HepG2 (cell line): ENCODE data around the gene ACTRT2. TPM values are rescaled to one million over a fixed set of nuclear protein-coding genes. Genes with fewer than 3 reads are reported as not detected.

Experiments
- AGO1 ChIP-seq: fragments of 200-400 bp; formaldehyde crosslinking; IDR thresholded peaks from 2 replicates; pipeline ENCODE4 v1.6.1; 2017; ENCODE audit warnings: mild to moderate bottlenecking, low read depth, low read length, moderate library complexity; ENCODE audit not compliant: poor library complexity, severe bottlenecking
- ELF3 ChIP-seq: IDR thresholded peaks from 2 replicates; pipeline ENCODE4 v1.6.1; 2016; ENCODE audit warnings: missing genetic modification reagents, missing compliant biosample characterization
- ELK4 ChIP-seq: sonication (generic); formaldehyde crosslinking; IDR thresholded peaks from 2 replicates; pipeline ENCODE4 v1.9.0; 2021; ENCODE audit warnings: missing genetic modification reagents, borderline replicate concordance
- HNRNPLL ChIP-seq: fragments of 200-400 bp; formaldehyde crosslinking; IDR thresholded peaks from 2 replicates; pipeline ENCODE4 v1.6.1; 2017; ENCODE audit warnings: mild to moderate bottlenecking, low read depth, low read length; ENCODE audit not compliant: poor library complexity, severe bottlenecking
- NFKB2 ChIP-seq: sonication (generic); formaldehyde crosslinking; IDR thresholded peaks from 2 replicates; pipeline ENCODE4 v1.4.0; 2020; ENCODE audit warnings: missing genetic modification reagents, borderline replicate concordance
- TFDP2 ChIP-seq: sonication (generic); formaldehyde crosslinking; IDR thresholded peaks from 2 replicates; pipeline ENCODE4 v1.4.0; 2020; ENCODE audit warnings: missing genetic modification reagents
- TFE3 ChIP-seq: IDR thresholded peaks from 2 replicates; pipeline ENCODE4 v1.6.1; 2016
- ZBTB46 ChIP-seq: sonication (generic); formaldehyde crosslinking; IDR thresholded peaks from 2 replicates; pipeline ENCODE4 v1.4.0; 2020; ENCODE audit warnings: mild to moderate bottlenecking, missing genetic modification reagents, borderline replicate concordance
- ZNF205 ChIP-seq: IDR thresholded peaks from 2 replicates; pipeline ENCODE4 v1.6.1; 2018; ENCODE audit warnings: missing biosample characterization, missing genetic modification reagents
- ZNF709 ChIP-seq: sonication (generic); formaldehyde crosslinking; IDR thresholded peaks from 2 replicates; pipeline ENCODE4 v1.5.0; 2020; ENCODE audit warnings: mild to moderate bottlenecking, missing genetic modification reagents
- ZSCAN12 ChIP-seq: sonication (generic); formaldehyde crosslinking; IDR thresholded peaks from 2 replicates; pipeline ENCODE4 v1.9.0; 2021; ENCODE audit warnings: mild to moderate bottlenecking, missing genetic modification reagents
- polyA plus RNA-seq, 8 experiments: library from polyadenylated mRNA; depleted of rRNA in 3 of 8; stranded (reverse) in 7 of 8; unstranded in 1 of 8; fragments of >200 nt; fragmentation: Illumina TruSeq in 4 of 8; extraction: Trizol in 4 of 8; gene quantifications; 2 replicates each; pipeline versions ENCODE4 v1.2.1 to v1.2.3, GENCODE V29; 2011 to 2016; ENCODE audit warnings: low read depth in 4 of 8, missing spikeins in 1 of 8, mixed read lengths in 1 of 8; ENCODE audit not compliant: insufficient read depth in 1 of 8
- total RNA-seq, 5 experiments: library from RNA; depleted of rRNA; stranded (reverse); fragments of >200 nt; fragmentation: Illumina TruSeq; extraction: Trizol; gene quantifications; 2 replicates each; pipeline ENCODE4 v1.2.3, GENCODE V29; 2016; ENCODE audit warnings: low read depth in 1 of 5
- TF ChIP-seq, protein P1 (sequence below): IDR thresholded peaks from 2 replicates; pipeline ENCODE4 v1.6.1; 2016; ENCODE audit warnings: mild to moderate bottlenecking, missing biosample characterization, missing genetic modification reagents
- TF ChIP-seq, protein P2 (sequence below): sonication (generic); formaldehyde crosslinking; IDR thresholded peaks from 2 replicates; pipeline ENCODE4 v1.4.0; 2020; ENCODE audit warnings: mild to moderate bottlenecking, missing genetic modification reagents, borderline replicate concordance

Gene ACTRT2
- total and polyA plus RNA-seq, 2 of the 13 experiments (the other 11 are each of a cell fraction or from before 2014, with no cell fraction given): not detected

GRCh38 chr1:3070644-3071564, 49.6 kb downstream of the ACTRT2 start (continued):
- TF ChIP-seq AGO1 (no peak), ZNF709 (CRISPR knock-in tag) (no peak), TFDP2 (CRISPR knock-in tag) (no peak), TFE3 (no peak), ZNF205 (no peak), ELF3 (CRISPR knock-in tag) (no peak), HNRNPLL (no peak), ZBTB46 (CRISPR knock-in tag) (no peak), ZSCAN12 (0 out of 2 replicates have a peak, but pooled peaks have one; percentile 24), NFKB2 (CRISPR knock-in tag) (no peak; the same call in 1 of the 2 replicates), ELK4 (CRISPR knock-in tag) (no peak)
- TF ChIP-seq, protein P1, sequence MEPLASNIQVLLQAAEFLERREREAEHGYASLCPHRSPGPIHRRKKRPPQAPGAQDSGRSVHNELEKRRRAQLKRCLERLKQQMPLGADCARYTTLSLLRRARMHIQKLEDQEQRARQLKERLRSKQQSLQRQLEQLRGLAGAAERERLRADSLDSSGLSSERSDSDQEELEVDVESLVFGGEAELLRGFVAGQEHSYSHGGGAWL (CRISPR knock-in tag): peak; percentile 72; the same call in 1 of the 2 replicates
- TF ChIP-seq, protein P2, sequence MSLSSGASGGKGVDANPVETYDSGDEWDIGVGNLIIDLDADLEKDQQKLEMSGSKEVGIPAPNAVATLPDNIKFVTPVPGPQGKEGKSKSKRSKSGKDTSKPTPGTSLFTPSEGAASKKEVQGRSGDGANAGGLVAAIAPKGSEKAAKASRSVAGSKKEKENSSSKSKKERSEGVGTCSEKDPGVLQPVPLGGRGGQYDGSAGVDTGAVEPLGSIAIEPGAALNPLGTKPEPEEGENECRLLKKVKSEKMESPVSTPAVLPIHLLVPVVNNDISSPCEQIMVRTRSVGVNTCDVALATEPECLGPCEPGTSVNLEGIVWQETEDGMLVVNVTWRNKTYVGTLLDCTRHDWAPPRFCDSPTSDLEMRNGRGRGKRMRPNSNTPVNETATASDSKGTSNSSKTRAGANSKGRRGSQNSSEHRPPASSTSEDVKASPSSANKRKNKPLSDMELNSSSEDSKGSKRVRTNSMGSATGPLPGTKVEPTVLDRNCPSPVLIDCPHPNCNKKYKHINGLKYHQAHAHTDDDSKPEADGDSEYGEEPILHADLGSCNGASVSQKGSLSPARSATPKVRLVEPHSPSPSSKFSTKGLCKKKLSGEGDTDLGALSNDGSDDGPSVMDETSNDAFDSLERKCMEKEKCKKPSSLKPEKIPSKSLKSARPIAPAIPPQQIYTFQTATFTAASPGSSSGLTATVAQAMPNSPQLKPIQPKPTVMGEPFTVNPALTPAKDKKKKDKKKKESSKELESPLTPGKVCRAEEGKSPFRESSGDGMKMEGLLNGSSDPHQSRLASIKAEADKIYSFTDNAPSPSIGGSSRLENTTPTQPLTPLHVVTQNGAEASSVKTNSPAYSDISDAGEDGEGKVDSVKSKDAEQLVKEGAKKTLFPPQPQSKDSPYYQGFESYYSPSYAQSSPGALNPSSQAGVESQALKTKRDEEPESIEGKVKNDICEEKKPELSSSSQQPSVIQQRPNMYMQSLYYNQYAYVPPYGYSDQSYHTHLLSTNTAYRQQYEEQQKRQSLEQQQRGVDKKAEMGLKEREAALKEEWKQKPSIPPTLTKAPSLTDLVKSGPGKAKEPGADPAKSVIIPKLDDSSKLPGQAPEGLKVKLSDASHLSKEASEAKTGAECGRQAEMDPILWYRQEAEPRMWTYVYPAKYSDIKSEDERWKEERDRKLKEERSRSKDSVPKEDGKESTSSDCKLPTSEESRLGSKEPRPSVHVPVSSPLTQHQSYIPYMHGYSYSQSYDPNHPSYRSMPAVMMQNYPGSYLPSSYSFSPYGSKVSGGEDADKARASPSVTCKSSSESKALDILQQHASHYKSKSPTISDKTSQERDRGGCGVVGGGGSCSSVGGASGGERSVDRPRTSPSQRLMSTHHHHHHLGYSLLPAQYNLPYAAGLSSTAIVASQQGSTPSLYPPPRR (CRISPR knock-in tag): no peak
